Choroid plexus epithelial cell (primary cell): ENCODE measurements around the gene PREX1.

Experiments
- DNase-seq: peaks from one replicate; pipeline ENCODE4 v3.0.0-alpha.2; 2010; ENCODE audit warnings: low read depth
- H3K4me3 ChIP-seq: 2 replicates; pipeline ENCODE4 v1.5.1; 2011; ENCODE audit warnings: low read depth, mild to moderate bottlenecking, control low read depth, low read length, moderate library complexity
- CTCF ChIP-seq: conservative IDR thresholded peaks from 2 replicates; pipeline ENCODE4 v1.5.1; 2011; ENCODE audit warnings: low read depth, mild to moderate bottlenecking, control low read depth, inconsistent platforms, low read length, moderate library complexity

Gene PREX1

GRCh38 chr20:48577557-48577956 lies 250.2 kb downstream of the PREX1 start:
- H3K4me3 ChIP-seq: no peak overlapping the region
- TF ChIP-seq CTCF: no peak
- no peak for DNase-seq

- DNase-seq: peak; percentile 6
- TF ChIP-seq CTCF: no peak
- H3K4me3 ChIP-seq: no peak overlapping the region
Observed at GRCh38 chr20:48574383-48574782, 253.4 kb downstream of the PREX1 start.
